HepG2 (cell line): ENCODE data around the gene RASSF4. TPM values are rescaled to one million over a fixed set of nuclear protein-coding genes. Genes with fewer than 3 reads are reported as not detected.

Experiments used
- AHR ChIP-seq: IDR thresholded peaks from 2 replicates; pipeline ENCODE4 v1.6.1; 2018; ENCODE audit warnings: missing genetic modification reagents, missing compliant biosample characterization
- ASH2L ChIP-seq: fragments of 300-600, 200-600 bp; sonication (generic); IDR thresholded peaks from 2 replicates; pipeline ENCODE4 v1.7.0; 2017; ENCODE audit warnings: low read depth, mild to moderate bottlenecking, moderate library complexity, mixed read lengths, low read length; ENCODE audit not compliant: insufficient read length
- CENPX ChIP-seq: sonication (generic); formaldehyde crosslinking; IDR thresholded peaks from 2 replicates; pipeline ENCODE4 v1.9.0; 2021; ENCODE audit warnings: mild to moderate bottlenecking, missing genetic modification reagents, moderate library complexity
- CHD4 ChIP-seq: fragments of 200-600 bp; sonication (generic); IDR thresholded peaks from 2 replicates; pipeline ENCODE4 v1.7.0; 2017; ENCODE audit warnings: mild to moderate bottlenecking, low read length, borderline replicate concordance
- EED ChIP-seq: sonication (generic); formaldehyde crosslinking; IDR thresholded peaks from 2 replicates; pipeline ENCODE4 v1.5.0; 2020; ENCODE audit warnings: mild to moderate bottlenecking, missing genetic modification reagents
- ETV6 ChIP-seq: sonication (generic); formaldehyde crosslinking; conservative IDR thresholded peaks from 2 replicates; pipeline ENCODE4 v1.4.0; 2020; ENCODE audit warnings: missing genetic modification reagents
- HNF4A ChIP-seq: sonication (generic); formaldehyde crosslinking; IDR thresholded peaks from 2 replicates; pipeline ENCODE4 v1.4.0; 2020; ENCODE audit warnings: missing genetic modification reagents
- HNRNPL ChIP-seq: fragments of 200-400 bp; formaldehyde crosslinking; IDR thresholded peaks from 2 replicates; pipeline ENCODE4 v1.6.1; 2017; ENCODE audit warnings: mild to moderate bottlenecking, low read depth, low read length
- KLF6 ChIP-seq: IDR thresholded peaks from 2 replicates; pipeline ENCODE4 v1.8.0; 2016; ENCODE audit warnings: missing biosample characterization, missing genetic modification reagents
- MAFK ChIP-seq, 2 experiments: IDR thresholded peaks in 1 of 2; conservative IDR thresholded peaks in 1 of 2; 2 replicates each; pipeline ENCODE4 v1.6.1; 2011; ENCODE audit warnings: improper control_type of control experiment in 2 of 2, low read length in 2 of 2
- ONECUT2 ChIP-seq: sonication (generic); formaldehyde crosslinking; IDR thresholded peaks from 2 replicates; pipeline ENCODE4 v1.4.0; 2020; ENCODE audit warnings: missing genetic modification reagents
- SRSF4 ChIP-seq: fragments of 200-400 bp; formaldehyde crosslinking; IDR thresholded peaks from one replicate; pipeline ENCODE4 v1.6.1; 2018; ENCODE audit warnings: mild to moderate bottlenecking, low read depth, low read length, moderate library complexity; ENCODE audit not compliant: poor library complexity, severe bottlenecking
- TEF ChIP-seq: sonication (generic); formaldehyde crosslinking; IDR thresholded peaks from 2 replicates; pipeline ENCODE4 v1.5.0; 2020; ENCODE audit warnings: missing genetic modification reagents
- ZFP62 ChIP-seq: sonication (generic); formaldehyde crosslinking; IDR thresholded peaks from 2 replicates; pipeline ENCODE4 v1.4.0; 2020; ENCODE audit warnings: missing genetic modification reagents
- ZNF12 ChIP-seq: sonication (generic); formaldehyde crosslinking; IDR thresholded peaks from 2 replicates; pipeline ENCODE4 v1.5.0; 2020; ENCODE audit warnings: missing genetic modification reagents
- ZNF34 ChIP-seq: sonication (generic); formaldehyde crosslinking; IDR thresholded peaks from 2 replicates; pipeline ENCODE4 v1.4.0; 2020; ENCODE audit warnings: mild to moderate bottlenecking, missing genetic modification reagents, borderline replicate concordance
- ZNF672 ChIP-seq: sonication (generic); formaldehyde crosslinking; IDR thresholded peaks from 2 replicates; pipeline ENCODE4 v1.8.1; 2022; ENCODE audit warnings: missing genetic modification reagents
- ZNF841 ChIP-seq: sonication (generic); formaldehyde crosslinking; IDR thresholded peaks from 2 replicates; pipeline ENCODE4 v1.8.1; 2023; ENCODE audit warnings: missing genetic modification reagents, borderline replicate concordance
- polyA plus RNA-seq, 8 experiments: library from polyadenylated mRNA; depleted of rRNA in 3 of 8; stranded (reverse) in 7 of 8; unstranded in 1 of 8; fragments of >200 nt; fragmentation: Illumina TruSeq in 4 of 8; extraction: Trizol in 4 of 8; gene quantifications; 2 replicates each; pipeline versions ENCODE4 v1.2.1 to v1.2.3, GENCODE V29; 2011 to 2016; ENCODE audit warnings: low read depth in 4 of 8, missing spikeins in 1 of 8, mixed read lengths in 1 of 8; ENCODE audit not compliant: insufficient read depth in 1 of 8
- total RNA-seq, 5 experiments: library from RNA; depleted of rRNA; stranded (reverse); fragments of >200 nt; fragmentation: Illumina TruSeq; extraction: Trizol; gene quantifications; 2 replicates each; pipeline ENCODE4 v1.2.3, GENCODE V29; 2016; ENCODE audit warnings: low read depth in 1 of 5
- TF ChIP-seq, protein P1 (sequence below): IDR thresholded peaks from 2 replicates; pipeline ENCODE4 v1.6.1; 2016; ENCODE audit warnings: missing compliant biosample characterization, missing genetic modification reagents, borderline replicate concordance
- TF ChIP-seq, protein P2 (sequence below): sonication (generic); formaldehyde crosslinking; IDR thresholded peaks from 2 replicates; pipeline ENCODE4 v1.9.0; 2021; ENCODE audit warnings: mild to moderate bottlenecking, missing genetic modification reagents

RASSF4 gene
- total and polyA plus RNA-seq, 2 of the 13 experiments (the other 11 are each of a cell fraction or from before 2014, with no cell fraction given): 34.0 to 51.7 TPM

GRCh38 chr10:44935201-44935965 is 24.2 kb upstream of the RASSF4 start (continued):
- peak; percentile 73; the same call in 1 of the 2 replicates for TF ChIP-seq EED (CRISPR knock-in tag)
- TF ChIP-seq HNF4A: peak; percentile 82
- TF ChIP-seq ZNF672 (CRISPR knock-in tag): no peak
- no peak for TF ChIP-seq CHD4
- TF ChIP-seq MAFK (conservative IDR thresholded peaks at IDR 0.05 in 1 of 2, IDR thresholded peaks at IDR 0.05 in 1 of 2; ENCODE audit: low read length in 2 of 2): no peak
- TF ChIP-seq SRSF4: no peak
- TF ChIP-seq ZFP62 (CRISPR knock-in tag): no peak
- peak; percentile 50; the same call in 1 of the 2 replicates for TF ChIP-seq TEF (CRISPR knock-in tag)
- TF ChIP-seq ONECUT2 (CRISPR knock-in tag): no peak
- TF ChIP-seq ZNF12 (CRISPR knock-in tag): peak; percentile 78
- TF ChIP-seq ZNF34 (CRISPR knock-in tag): no peak
- peak; percentile 93 for TF ChIP-seq KLF6 (CRISPR knock-in tag)
- peak; percentile 74; the same call in 1 of the 2 replicates for TF ChIP-seq ETV6 (CRISPR knock-in tag)
- TF ChIP-seq ASH2L: no peak
- peak; percentile 94 for TF ChIP-seq HNRNPL
- TF ChIP-seq, protein P1, sequence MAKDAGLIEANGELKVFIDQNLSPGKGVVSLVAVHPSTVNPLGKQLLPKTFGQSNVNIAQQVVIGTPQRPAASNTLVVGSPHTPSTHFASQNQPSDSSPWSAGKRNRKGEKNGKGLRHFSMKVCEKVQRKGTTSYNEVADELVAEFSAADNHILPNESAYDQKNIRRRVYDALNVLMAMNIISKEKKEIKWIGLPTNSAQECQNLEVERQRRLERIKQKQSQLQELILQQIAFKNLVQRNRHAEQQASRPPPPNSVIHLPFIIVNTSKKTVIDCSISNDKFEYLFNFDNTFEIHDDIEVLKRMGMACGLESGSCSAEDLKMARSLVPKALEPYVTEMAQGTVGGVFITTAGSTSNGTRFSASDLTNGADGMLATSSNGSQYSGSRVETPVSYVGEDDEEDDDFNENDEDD (CRISPR knock-in tag): peak; percentile 93
- TF ChIP-seq, protein P2, sequence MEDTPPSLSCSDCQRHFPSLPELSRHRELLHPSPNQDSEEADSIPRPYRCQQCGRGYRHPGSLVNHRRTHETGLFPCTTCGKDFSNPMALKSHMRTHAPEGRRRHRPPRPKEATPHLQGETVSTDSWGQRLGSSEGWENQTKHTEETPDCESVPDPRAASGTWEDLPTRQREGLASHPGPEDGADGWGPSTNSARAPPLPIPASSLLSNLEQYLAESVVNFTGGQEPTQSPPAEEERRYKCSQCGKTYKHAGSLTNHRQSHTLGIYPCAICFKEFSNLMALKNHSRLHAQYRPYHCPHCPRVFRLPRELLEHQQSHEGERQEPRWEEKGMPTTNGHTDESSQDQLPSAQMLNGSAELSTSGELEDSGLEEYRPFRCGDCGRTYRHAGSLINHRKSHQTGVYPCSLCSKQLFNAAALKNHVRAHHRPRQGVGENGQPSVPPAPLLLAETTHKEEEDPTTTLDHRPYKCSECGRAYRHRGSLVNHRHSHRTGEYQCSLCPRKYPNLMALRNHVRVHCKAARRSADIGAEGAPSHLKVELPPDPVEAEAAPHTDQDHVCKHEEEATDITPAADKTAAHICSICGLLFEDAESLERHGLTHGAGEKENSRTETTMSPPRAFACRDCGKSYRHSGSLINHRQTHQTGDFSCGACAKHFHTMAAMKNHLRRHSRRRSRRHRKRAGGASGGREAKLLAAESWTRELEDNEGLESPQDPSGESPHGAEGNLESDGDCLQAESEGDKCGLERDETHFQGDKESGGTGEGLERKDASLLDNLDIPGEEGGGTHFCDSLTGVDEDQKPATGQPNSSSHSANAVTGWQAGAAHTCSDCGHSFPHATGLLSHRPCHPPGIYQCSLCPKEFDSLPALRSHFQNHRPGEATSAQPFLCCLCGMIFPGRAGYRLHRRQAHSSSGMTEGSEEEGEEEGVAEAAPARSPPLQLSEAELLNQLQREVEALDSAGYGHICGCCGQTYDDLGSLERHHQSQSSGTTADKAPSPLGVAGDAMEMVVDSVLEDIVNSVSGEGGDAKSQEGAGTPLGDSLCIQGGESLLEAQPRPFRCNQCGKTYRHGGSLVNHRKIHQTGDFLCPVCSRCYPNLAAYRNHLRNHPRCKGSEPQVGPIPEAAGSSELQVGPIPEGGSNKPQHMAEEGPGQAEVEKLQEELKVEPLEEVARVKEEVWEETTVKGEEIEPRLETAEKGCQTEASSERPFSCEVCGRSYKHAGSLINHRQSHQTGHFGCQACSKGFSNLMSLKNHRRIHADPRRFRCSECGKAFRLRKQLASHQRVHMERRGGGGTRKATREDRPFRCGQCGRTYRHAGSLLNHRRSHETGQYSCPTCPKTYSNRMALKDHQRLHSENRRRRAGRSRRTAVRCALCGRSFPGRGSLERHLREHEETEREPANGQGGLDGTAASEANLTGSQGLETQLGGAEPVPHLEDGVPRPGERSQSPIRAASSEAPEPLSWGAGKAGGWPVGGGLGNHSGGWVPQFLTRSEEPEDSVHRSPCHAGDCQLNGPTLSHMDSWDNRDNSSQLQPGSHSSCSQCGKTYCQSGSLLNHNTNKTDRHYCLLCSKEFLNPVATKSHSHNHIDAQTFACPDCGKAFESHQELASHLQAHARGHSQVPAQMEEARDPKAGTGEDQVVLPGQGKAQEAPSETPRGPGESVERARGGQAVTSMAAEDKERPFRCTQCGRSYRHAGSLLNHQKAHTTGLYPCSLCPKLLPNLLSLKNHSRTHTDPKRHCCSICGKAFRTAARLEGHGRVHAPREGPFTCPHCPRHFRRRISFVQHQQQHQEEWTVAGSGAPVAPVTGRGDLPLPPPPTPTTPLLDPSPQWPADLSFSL (CRISPR knock-in tag): 0 out of 2 replicates have a peak, but pooled peaks have one; percentile 24
- no peak for TF ChIP-seq ZNF841 (CRISPR knock-in tag)
- TF ChIP-seq CENPX (CRISPR knock-in tag): no peak
- TF ChIP-seq AHR: no peak; the same call in 1 of the 2 replicates
